KMS-11 (cell line): Measurements from ENCODE around the gene MEGF6.

Experiments used
- H2AFZ ChIP-seq: fragments of 200-600 bp; sonication (generic); 2 replicates; pipeline ENCODE4 v1.6.1; 2016; ENCODE audit warnings: antibody characterized with exemption, mixed run types, low read depth
- H3K27ac ChIP-seq: fragments of 200-600 bp; sonication (generic); 2 replicates; pipeline ENCODE4 v1.6.1; 2016; ENCODE audit warnings: mild to moderate bottlenecking, mixed run types
- H3K27me3 ChIP-seq: fragments of 200-600 bp; sonication (generic); 2 replicates; pipeline ENCODE4 v1.6.1; 2017; ENCODE audit warnings: mild to moderate bottlenecking, low read depth, mixed run types, moderate library complexity; ENCODE audit not compliant: insufficient read depth
- H3K36me3 ChIP-seq: fragments of 200-600 bp; sonication (generic); 2 replicates; pipeline ENCODE4 v1.6.1; 2017; ENCODE audit warnings: mild to moderate bottlenecking, mixed run types; ENCODE audit not compliant: insufficient read depth
- H3K4me1 ChIP-seq: fragments of 200-600 bp; sonication (generic); 2 replicates; pipeline ENCODE4 v1.6.1; 2016; ENCODE audit warnings: mild to moderate bottlenecking, low read depth, mixed run types; ENCODE audit not compliant: poor library complexity, severe bottlenecking
- H3K4me2 ChIP-seq: fragments of 200-600 bp; sonication (generic); 2 replicates; pipeline ENCODE4 v1.7.0; 2016; ENCODE audit warnings: mild to moderate bottlenecking, mixed run types
- H3K4me3 ChIP-seq: fragments of 200-600 bp; sonication (generic); IDR thresholded peaks from 2 replicates; pipeline ENCODE4 v1.6.1; 2017; ENCODE audit warnings: low read depth, low read length, mixed read lengths; ENCODE audit not compliant: insufficient read depth
- H3K79me2 ChIP-seq: fragments of 200-600 bp; sonication (generic); 2 replicates; pipeline ENCODE4 v1.6.1; 2016; ENCODE audit warnings: low read depth, mixed run types; ENCODE audit not compliant: insufficient read depth
- H3K9ac ChIP-seq: fragments of 200-600 bp; sonication (generic); 2 replicates; pipeline ENCODE4 v1.6.1; 2016; ENCODE audit warnings: mild to moderate bottlenecking, mixed run types
- H4K20me1 ChIP-seq: fragments of 200-600 bp; sonication (generic); 2 replicates; pipeline ENCODE4 v1.6.1; 2016; ENCODE audit warnings: mild to moderate bottlenecking, mixed run types; ENCODE audit not compliant: insufficient read depth
- TF ChIP-seq, protein P1 (sequence below): fragments of 200-600 bp; sonication (generic); conservative IDR thresholded peaks from 2 replicates; pipeline ENCODE4 v1.6.1; 2017; ENCODE audit warnings: low read depth, mild to moderate bottlenecking, antibody characterized with exemption, low read length, moderate library complexity, mixed read lengths

MEGF6 gene

GRCh38 chr1:3506943-3507342 is 104.4 kb downstream of the MEGF6 start:
- Histone ChIP-seq H3K9ac (no peak overlapping the region), H4K20me1 (no peaks in the 10 kb centered on the region), H3K36me3 (no peaks in the 10 kb centered on the region), H3K4me2 (no peak overlapping the region), H3K4me3 (no peak overlapping the region), H2AFZ (no peak overlapping the region), H3K79me2 (no peaks in the 10 kb centered on the region), H3K27me3 (peaks cover 75% of the 10 kb centered on the region), H3K27ac (no peak overlapping the region), H3K4me1 (no peaks in the 10 kb centered on the region)
- TF ChIP-seq, protein P1, sequence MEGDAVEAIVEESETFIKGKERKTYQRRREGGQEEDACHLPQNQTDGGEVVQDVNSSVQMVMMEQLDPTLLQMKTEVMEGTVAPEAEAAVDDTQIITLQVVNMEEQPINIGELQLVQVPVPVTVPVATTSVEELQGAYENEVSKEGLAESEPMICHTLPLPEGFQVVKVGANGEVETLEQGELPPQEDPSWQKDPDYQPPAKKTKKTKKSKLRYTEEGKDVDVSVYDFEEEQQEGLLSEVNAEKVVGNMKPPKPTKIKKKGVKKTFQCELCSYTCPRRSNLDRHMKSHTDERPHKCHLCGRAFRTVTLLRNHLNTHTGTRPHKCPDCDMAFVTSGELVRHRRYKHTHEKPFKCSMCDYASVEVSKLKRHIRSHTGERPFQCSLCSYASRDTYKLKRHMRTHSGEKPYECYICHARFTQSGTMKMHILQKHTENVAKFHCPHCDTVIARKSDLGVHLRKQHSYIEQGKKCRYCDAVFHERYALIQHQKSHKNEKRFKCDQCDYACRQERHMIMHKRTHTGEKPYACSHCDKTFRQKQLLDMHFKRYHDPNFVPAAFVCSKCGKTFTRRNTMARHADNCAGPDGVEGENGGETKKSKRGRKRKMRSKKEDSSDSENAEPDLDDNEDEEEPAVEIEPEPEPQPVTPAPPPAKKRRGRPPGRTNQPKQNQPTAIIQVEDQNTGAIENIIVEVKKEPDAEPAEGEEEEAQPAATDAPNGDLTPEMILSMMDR: no peak

DNA sequence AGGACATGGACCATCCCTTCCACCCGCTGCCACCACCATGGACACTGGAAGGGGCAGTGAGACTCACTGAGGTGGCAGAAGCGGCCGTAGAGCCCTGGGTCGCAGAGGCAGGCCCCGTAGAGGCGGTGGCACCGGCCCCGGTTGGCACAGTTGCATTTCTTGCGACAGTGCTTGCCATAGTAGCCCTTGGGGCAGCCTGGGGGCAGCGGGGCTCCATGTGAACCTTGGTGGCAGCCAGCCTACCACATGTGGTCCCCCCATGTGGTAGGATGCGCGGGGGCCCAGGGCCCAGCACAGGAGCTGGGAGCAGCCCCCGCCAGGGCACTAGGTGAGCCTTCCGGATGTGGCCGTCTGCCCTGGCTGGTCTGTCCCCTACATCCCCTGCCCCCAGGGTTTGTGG is 105.3 kb downstream of the MEGF6 start:
- peaks cover 68% of the 10 kb centered on the region for H3K27me3 ChIP-seq
- no peak overlapping the region for H3K4me2 ChIP-seq
- H3K79me2 ChIP-seq: no peaks in the 10 kb centered on the region
- H3K9ac ChIP-seq: no peak overlapping the region
- no peak overlapping the region for H3K4me3 ChIP-seq
- TF ChIP-seq, protein P1: no peak
- H2AFZ ChIP-seq: no peak overlapping the region
- H3K27ac ChIP-seq: no peak overlapping the region
- H4K20me1 ChIP-seq: no peaks in the 10 kb centered on the region
- H3K4me1 ChIP-seq: no peaks in the 10 kb centered on the region
- no peaks in the 10 kb centered on the region for H3K36me3 ChIP-seq

- Histone ChIP-seq H4K20me1 (no peaks in the 10 kb centered on the region), H3K79me2 (no peaks in the 10 kb centered on the region), H3K4me1 (no peaks in the 10 kb centered on the region), H2AFZ (no peak overlapping the region), H3K9ac (no peak overlapping the region), H3K27ac (no peak overlapping the region), H3K27me3 (peaks cover 63% of the 10 kb centered on the region), H3K36me3 (no peaks in the 10 kb centered on the region), H3K4me3 (no peak overlapping the region), H3K4me2 (no peak overlapping the region)
- TF ChIP-seq, protein P1: no peak
Measured at GRCh38 chr1:3505161-3505560, 106.1 kb downstream of the MEGF6 start.

DNA sequence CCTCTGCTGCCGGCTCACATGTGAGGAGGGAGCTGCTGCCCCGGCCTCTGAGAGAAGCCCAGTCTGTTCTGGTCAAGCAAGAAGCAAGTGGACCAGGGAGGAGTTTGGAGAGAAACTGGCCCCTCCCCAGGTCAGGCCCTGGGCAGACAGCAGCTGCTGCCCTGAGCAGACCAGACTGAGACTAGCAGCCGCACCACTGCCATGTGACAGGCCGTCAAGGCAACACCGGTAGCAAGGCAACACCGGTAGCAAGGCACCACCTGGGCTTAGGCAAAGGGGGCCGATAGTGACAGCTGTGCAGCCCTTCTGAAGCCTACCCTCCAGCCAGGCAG is 106.5 kb downstream of the MEGF6 start:
- H3K27ac ChIP-seq: no peak overlapping the region
- peaks cover 63% of the 10 kb centered on the region for H3K27me3 ChIP-seq
- H3K4me2 ChIP-seq: no peak overlapping the region

More for the DNA sequence above, 106.5 kb downstream of the MEGF6 start:
- Histone ChIP-seq H3K79me2 (no peaks in the 10 kb centered on the region), H4K20me1 (no peaks in the 10 kb centered on the region), H3K4me3 (no peak overlapping the region), H3K4me1 (no peaks in the 10 kb centered on the region), H3K9ac (no peak overlapping the region), H2AFZ (no peak overlapping the region), H3K36me3 (no peaks in the 10 kb centered on the region)
- TF ChIP-seq, protein P1: no peak
